Hepatocyte (in vitro differentiated cells): ENCODE measurements around the gene TMPRSS4. TPM values are rescaled to one million over a fixed set of nuclear protein-coding genes. Genes with fewer than 3 reads are reported as not detected.

Source experiments
- DNase-seq: peaks from one replicate; pipeline ENCODE4 v3.0.0-alpha.2; 2016; ENCODE audit warnings: low spot score
- H2AFZ ChIP-seq: fragments of 200-600 bp; sonication (generic); 2 replicates; pipeline ENCODE4 v1.6.0; 2016; ENCODE audit warnings: antibody characterized with exemption, mild to moderate bottlenecking
- H3K27ac ChIP-seq: fragments of 200-600 bp; sonication (generic); 2 replicates; pipeline ENCODE4 v1.5.1; 2016; ENCODE audit warnings: mild to moderate bottlenecking
- H3K27me3 ChIP-seq: fragments of 200-600 bp; sonication (generic); 2 replicates; pipeline ENCODE4 v1.6.1; 2016
- H3K36me3 ChIP-seq: fragments of 200-600 bp; sonication (generic); replicated peaks from 2 replicates; pipeline ENCODE4 v1.5.1; 2016; ENCODE audit warnings: low read depth; ENCODE audit not compliant: insufficient read depth
- H3K4me1 ChIP-seq: fragments of 200-600 bp; sonication (generic); 2 replicates; pipeline ENCODE4 v1.5.1; 2016; ENCODE audit warnings: mild to moderate bottlenecking, moderate library complexity; ENCODE audit not compliant: insufficient read depth
- H3K4me2 ChIP-seq: fragments of 200-600 bp; sonication (generic); 2 replicates; pipeline ENCODE4 v1.6.0; 2016
- H3K4me3 ChIP-seq: fragments of 200-600 bp; sonication (generic); 2 replicates; pipeline ENCODE4 v1.5.1; 2016; ENCODE audit warnings: mild to moderate bottlenecking
- H3K79me2 ChIP-seq: fragments of 200-600 bp; sonication (generic); 2 replicates; pipeline ENCODE4 v1.6.0; 2017; ENCODE audit warnings: mild to moderate bottlenecking
- H3K9me2 ChIP-seq: fragments of 200-600 bp; sonication (generic); replicated peaks from 2 replicates; pipeline ENCODE4 v1.6.0; 2017; ENCODE audit warnings: mild to moderate bottlenecking; ENCODE audit not compliant: insufficient read depth
- H3K9me3 ChIP-seq: fragments of 200-600 bp; sonication (generic); 2 replicates; pipeline ENCODE4 v1.5.1; 2016; ENCODE audit warnings: low read depth, mild to moderate bottlenecking
- H4K20me1 ChIP-seq: fragments of 200-600 bp; sonication (generic); 2 replicates; pipeline ENCODE4 v1.6.0; 2016; ENCODE audit warnings: mild to moderate bottlenecking; ENCODE audit not compliant: insufficient read depth, poor library complexity, severe bottlenecking
- EZH2 ChIP-seq: fragments of 200-600 bp; sonication (generic); IDR thresholded peaks from 2 replicates; pipeline ENCODE4 v1.6.1; 2016; ENCODE audit warnings: antibody characterized with exemption, mild to moderate bottlenecking, borderline replicate concordance
- EZH2phosphoT487 ChIP-seq: fragments of 200-600 bp; sonication (generic); IDR thresholded peaks from one replicate; pipeline ENCODE4 v1.6.1; 2018; ENCODE audit warnings: antibody characterized with exemption, mild to moderate bottlenecking, low read depth, moderate library complexity; ENCODE audit not compliant: unreplicated experiment, severe bottlenecking
- WGBS: methylation state at CpG from one replicate; pipeline ENCODE4 v1.1.6; 2016; ENCODE audit warnings: low lambda C conversion rate; ENCODE audit errors: missing lambda C conversion rate; 5-methylcytosine and 5-hydroxymethylcytosine counted together
- polyA plus RNA-seq: library from polyadenylated mRNA; unstranded; fragments of >200 nt; fragmentation: Nextera tagmentation; extraction: Ambion mirVana; gene quantifications from 2 replicates; pipeline ENCODE4 v1.2.1, GENCODE V29; 2016
- total RNA-seq: library from RNA; depleted of rRNA; stranded (reverse); fragments of >200 nt; gene quantifications from 2 replicates; pipeline ENCODE4 v1.2.3, GENCODE V29; 2014
- TF ChIP-seq, protein P1 (sequence below): fragments of 200-600 bp; sonication (generic); IDR thresholded peaks from 2 replicates; pipeline ENCODE4 v1.5.1; 2016; ENCODE audit warnings: antibody characterized with exemption, mild to moderate bottlenecking; ENCODE audit not compliant: poor library complexity

TMPRSS4 gene
- total and polyA plus RNA-seq, 2 experiments from 2014 or later: 10.9 to 16.2 TPM

DNA sequence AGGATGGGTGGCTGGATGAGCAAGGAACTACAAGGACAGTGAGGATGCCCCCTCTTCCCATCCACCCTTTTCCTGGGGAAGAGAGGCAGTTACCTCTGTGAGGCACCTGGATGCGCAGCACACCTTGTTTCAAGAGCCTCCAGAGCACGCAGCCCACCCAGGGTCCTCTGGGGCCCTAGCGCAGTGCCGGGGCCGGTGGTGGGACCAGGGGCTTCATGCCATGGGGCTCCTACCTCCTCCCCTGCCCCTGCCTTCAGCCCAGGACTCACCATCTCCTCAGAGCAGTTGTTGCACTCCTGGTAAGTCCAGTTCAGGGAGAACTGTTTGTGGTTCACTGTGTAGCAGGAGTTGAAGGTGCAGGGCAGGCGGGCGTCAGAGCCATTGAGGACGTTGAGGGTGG is 91.4 kb downstream of the TMPRSS4 start:
- 86% methylated on average over 8 of the region's 8 CpGs for WGBS
- no peak overlapping the region for H2AFZ ChIP-seq
- no peak overlapping the region for H3K27ac ChIP-seq
- H3K4me2 ChIP-seq: no peak overlapping the region
- DNase-seq: no peak
- H3K79me2 ChIP-seq: no peaks in the 10 kb centered on the region
- no peaks in the 10 kb centered on the region for H3K9me2 ChIP-seq
- H3K4me3 ChIP-seq: no peak overlapping the region
- H3K9me3 ChIP-seq: no peaks in the 10 kb centered on the region
- H4K20me1 ChIP-seq: no peaks in the 10 kb centered on the region
- H3K27me3 ChIP-seq: peaks cover 32% of the 10 kb centered on the region
- H3K4me1 ChIP-seq: peaks cover 3% of the 10 kb centered on the region
- no peaks in the 10 kb centered on the region for H3K36me3 ChIP-seq
- TF ChIP-seq EZH2phosphoT487: no peak
- TF ChIP-seq, protein P1, sequence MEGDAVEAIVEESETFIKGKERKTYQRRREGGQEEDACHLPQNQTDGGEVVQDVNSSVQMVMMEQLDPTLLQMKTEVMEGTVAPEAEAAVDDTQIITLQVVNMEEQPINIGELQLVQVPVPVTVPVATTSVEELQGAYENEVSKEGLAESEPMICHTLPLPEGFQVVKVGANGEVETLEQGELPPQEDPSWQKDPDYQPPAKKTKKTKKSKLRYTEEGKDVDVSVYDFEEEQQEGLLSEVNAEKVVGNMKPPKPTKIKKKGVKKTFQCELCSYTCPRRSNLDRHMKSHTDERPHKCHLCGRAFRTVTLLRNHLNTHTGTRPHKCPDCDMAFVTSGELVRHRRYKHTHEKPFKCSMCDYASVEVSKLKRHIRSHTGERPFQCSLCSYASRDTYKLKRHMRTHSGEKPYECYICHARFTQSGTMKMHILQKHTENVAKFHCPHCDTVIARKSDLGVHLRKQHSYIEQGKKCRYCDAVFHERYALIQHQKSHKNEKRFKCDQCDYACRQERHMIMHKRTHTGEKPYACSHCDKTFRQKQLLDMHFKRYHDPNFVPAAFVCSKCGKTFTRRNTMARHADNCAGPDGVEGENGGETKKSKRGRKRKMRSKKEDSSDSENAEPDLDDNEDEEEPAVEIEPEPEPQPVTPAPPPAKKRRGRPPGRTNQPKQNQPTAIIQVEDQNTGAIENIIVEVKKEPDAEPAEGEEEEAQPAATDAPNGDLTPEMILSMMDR: no peak
- no peak for TF ChIP-seq EZH2

DNA sequence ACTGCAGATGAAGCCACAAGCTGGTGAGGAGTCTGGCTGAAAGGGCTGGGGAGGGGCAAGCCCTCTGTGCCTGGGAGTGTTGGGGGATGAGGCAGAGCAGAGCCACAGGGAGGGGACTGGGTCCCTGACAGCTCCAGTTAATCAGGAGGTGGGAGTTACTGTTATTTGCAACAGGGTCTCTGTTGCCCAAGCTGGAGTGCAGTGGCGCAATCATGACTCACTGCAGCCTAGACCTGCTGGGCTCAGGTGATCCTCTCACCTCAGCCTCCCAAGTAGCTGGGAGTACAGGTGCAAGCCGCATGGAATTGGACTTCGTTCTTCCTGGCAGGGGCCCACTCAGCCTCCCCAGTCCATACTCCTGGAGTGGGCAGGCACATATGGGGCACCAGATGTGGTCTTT is 91.9 kb downstream of the TMPRSS4 start:
- no peaks in the 10 kb centered on the region for H4K20me1 ChIP-seq
- TF ChIP-seq, protein P1: no peak
- TF ChIP-seq EZH2phosphoT487: no peak
- TF ChIP-seq EZH2: no peak
- no peaks in the 10 kb centered on the region for H3K36me3 ChIP-seq
- no peak for DNase-seq
- H3K9me2 ChIP-seq: no peaks in the 10 kb centered on the region
- no peaks in the 10 kb centered on the region for H3K9me3 ChIP-seq
- peaks cover 31% of the 10 kb centered on the region for H3K27me3 ChIP-seq
- no peak overlapping the region for H2AFZ ChIP-seq
- H3K4me3 ChIP-seq: no peak overlapping the region
- no peak overlapping the region for H3K4me2 ChIP-seq
- 77% methylated on average over 3 of the region's 3 CpGs for WGBS
- no peak overlapping the region for H3K27ac ChIP-seq
- H3K4me1 ChIP-seq: peaks cover 3% of the 10 kb centered on the region
- no peaks in the 10 kb centered on the region for H3K79me2 ChIP-seq

DNA sequence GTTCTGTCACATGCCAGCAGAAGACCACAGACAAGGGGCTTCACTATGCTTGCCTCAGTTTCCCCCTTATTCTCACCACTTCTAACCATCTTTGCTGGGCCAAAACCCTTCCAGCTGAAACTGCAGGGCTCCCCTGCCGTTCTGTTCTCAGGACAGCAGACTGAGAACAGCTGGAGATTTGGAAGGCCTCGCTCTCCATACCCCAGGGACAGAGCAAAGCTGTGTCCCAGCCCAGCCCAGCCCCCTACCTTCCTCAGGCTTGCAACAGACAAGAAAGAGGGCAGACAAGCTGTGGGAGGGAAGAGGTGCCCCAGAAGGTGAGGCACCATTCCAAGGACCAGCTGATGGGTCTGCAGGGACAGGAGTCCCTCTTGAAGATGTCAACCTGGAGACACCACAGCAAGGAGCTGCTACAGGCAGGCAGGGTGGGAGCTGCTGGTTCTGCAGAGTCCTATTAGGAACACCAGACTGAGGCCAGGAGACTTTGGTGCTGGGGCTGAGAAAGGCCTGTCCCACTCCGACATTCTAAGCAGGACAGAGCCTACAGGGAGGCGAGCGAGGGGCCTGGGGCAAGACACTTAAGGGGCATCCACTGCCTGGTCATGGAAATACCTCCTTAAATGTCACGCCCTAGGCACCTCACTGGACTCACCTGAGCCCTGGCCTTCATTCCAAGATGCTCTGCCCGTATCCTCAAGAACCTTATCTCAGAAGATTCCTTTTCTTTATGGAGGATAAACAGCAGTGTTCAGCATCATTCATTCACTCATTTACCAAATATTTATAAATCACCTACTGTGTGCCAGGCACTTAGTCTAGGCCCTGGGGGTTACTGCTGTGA is 92.6 kb downstream of the TMPRSS4 start:
- Histone ChIP-seq H3K9me3 (no peaks in the 10 kb centered on the region), H3K27me3 (peaks cover 31% of the 10 kb centered on the region), H3K4me2 (no peak overlapping the region), H3K79me2 (no peaks in the 10 kb centered on the region), H3K9me2 (no peaks in the 10 kb centered on the region), H4K20me1 (no peaks in the 10 kb centered on the region), H3K4me1 (peaks cover 6% of the 10 kb centered on the region), H3K27ac (no peak overlapping the region), H3K36me3 (no peaks in the 10 kb centered on the region), H3K4me3 (no peak overlapping the region), H2AFZ (no peak overlapping the region)
- DNase-seq: no peak
- TF ChIP-seq, protein P1: no peak
- TF ChIP-seq EZH2: no peak
- TF ChIP-seq EZH2phosphoT487: no peak
- WGBS: 67% methylated on average over 7 of the region's 7 CpGs
